Measurements from ENCODE around the gene SSC5D.

DNA sequence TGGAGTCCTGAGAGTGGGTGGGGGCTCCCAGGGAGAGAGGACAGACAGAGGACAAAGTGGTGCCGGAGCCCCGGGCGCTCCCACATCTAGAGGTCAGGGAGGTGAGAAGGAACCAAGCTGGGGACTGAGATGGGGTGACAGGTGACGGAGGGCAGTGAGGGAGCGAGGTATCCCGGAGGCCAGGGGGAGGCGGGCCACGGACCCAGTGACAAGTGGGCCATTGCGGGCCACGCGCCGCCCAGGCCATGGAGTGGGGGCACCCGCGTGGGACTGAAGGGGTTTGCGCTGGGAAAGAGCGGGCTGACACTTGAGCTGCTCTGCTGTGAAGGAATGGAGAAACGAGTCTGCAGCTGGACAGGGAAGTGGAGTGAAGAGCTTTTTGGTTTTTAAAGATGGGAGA, 9.2 kb upstream of the SSC5D start:
- TF ChIP-seq, protein P1, sequence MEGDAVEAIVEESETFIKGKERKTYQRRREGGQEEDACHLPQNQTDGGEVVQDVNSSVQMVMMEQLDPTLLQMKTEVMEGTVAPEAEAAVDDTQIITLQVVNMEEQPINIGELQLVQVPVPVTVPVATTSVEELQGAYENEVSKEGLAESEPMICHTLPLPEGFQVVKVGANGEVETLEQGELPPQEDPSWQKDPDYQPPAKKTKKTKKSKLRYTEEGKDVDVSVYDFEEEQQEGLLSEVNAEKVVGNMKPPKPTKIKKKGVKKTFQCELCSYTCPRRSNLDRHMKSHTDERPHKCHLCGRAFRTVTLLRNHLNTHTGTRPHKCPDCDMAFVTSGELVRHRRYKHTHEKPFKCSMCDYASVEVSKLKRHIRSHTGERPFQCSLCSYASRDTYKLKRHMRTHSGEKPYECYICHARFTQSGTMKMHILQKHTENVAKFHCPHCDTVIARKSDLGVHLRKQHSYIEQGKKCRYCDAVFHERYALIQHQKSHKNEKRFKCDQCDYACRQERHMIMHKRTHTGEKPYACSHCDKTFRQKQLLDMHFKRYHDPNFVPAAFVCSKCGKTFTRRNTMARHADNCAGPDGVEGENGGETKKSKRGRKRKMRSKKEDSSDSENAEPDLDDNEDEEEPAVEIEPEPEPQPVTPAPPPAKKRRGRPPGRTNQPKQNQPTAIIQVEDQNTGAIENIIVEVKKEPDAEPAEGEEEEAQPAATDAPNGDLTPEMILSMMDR (IDR thresholded peaks at IDR 0.05) = no peak
- TF ChIP-seq ZFX (IDR thresholded peaks at IDR 0.05; ENCODE audit: borderline replicate concordance) = no peak

Data from 22Rv1 (cell line).